NCI-H510A treated with DMSO at 0.1 percent for 48 hours (cell line): ENCODE measurements around the gene ARFGAP1.

Source experiments
- DNase-seq: peaks from one replicate; lab custom pipeline; 2025; lab: John Stamatoyannopoulos, UW

The ARFGAP1 gene

GRCh38 chr20:63309261-63310071, 36.9 kb downstream of the ARFGAP1 start:
- DNase-seq = peak; percentile 38

GRCh38 chr20:63310265-63310991, 37.8 kb downstream of the ARFGAP1 start:
- no peak for DNase-seq

GRCh38 chr20:63311186-63311832, 38.7 kb downstream of the ARFGAP1 start:
- DNase-seq = no peak

DNA sequence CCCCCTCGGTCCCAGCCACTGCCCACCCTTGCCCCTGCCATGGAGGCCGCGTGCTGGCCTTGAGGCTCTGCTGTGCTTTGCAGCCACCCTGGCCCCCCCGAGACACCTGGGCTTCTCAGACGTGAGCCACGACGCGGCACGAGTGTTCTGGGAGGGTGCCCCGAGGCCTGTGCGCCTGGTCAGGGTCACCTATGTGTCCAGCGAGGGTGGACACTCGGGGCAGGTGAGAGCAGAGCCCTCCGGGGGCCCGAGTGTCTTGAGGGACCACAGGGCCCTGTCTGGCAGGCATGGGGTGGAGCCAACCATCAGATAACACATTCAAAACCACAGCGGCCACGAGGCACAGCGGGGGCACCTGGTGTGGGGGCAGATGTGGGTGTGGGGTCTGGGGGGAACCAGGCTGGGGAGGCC, 39.2 kb downstream of the ARFGAP1 start:
- no peak for DNase-seq

GRCh38 chr20:63312273-63312672, 39.7 kb downstream of the ARFGAP1 start:
- DNase-seq = no peak

- DNase-seq = no peak
These were observed 40.2 kb downstream of the ARFGAP1 start for GRCh38 chr20:63312690-63313348.

DNA sequence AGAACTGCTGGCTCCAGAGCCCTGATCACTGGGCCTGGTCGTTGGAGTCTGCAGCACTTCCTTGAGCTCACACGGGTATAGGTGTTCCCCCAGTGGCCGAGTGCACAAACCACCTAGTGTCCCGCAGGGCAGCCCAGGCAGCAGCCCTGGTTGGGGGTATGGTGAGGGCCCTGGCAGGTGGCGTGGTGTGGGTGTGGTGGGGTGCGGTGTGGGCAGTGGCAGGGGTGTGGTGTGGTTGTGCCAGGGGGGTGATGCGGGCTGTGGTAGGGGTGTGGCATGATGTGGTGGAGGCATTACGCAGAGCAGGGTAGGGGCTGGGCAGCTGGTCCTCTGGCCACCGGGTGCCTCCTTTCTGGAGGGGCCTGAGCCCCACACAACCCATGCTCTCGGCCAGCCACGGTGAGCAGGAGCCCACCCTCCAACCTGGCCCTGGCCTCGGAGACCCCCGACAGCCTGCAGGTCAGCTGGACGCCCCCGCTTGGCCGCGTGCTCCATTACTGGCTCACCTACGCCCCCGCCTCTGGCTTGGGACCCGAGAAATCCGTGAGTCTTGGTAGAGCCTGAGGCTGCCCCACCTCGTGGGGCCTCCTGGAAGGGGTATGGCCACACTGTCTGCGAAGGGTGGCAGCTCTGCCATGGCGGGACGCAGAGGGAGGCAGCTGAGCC, 40.9 kb downstream of the ARFGAP1 start:
- DNase-seq = no peak

DNA sequence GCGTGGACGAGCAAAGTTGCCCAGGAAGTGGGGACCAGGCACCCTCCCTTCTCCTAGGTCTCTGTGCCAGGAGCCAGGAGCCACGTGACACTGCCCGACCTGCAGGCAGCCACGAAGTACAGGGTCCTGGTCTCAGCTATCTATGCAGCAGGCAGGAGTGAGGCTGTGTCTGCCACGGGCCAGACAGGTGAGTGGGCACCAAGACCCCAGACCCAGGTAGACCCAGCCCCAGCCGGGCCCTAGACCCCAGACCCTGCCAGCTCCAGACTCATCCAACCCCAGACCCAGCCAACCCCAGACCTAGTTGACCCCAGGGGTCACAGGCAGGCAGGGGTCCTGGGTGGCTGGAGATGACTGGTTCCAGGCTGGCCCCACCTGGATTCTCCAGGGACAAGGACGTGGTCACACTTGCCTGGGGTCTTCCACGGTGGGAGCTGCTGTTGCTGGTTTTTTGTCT, 41.4 kb downstream of the ARFGAP1 start:
- no peak for DNase-seq

GRCh38 chr20:63314566-63315239, 42.1 kb downstream of the ARFGAP1 start:
- no peak for DNase-seq

GRCh38 chr20:63315240-63315689, 42.7 kb downstream of the ARFGAP1 start:
- DNase-seq = no peak

DNA sequence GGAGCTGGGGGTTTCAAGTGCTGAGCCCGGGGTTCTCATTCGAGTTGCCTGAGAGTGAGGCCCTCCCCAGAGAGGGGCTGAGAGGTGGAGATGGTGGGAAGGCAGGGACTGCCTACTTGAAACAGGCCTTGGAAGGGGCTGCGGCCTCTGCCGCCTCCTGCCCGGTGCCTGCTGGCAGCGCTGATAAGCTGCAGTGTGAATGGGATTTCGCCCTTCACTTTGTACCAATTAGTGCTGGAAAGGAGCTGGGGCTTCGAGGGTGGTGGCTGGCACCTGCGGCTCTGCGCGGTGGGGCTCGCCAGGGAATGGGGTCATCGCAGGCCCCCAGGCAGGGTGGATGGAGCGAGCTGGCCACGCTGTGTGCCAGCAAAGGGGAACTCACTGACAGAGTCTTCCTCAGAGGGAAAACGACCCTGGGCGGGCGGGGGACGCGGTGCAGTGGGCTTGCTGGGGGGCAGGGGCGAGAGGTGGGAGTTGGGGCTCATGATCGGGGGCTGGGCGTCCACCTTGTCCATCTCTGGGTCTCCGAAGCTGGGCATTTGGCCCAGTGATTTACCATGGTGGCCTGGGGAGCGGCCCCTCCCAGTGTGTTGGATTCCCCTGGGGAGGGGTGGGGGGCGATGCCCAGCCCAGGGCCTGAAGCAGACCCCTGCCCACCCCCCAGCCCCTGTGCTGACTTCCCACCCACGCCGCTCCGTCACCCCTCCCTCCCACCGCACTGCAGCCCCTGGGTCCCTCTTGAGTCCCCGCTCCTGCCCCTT, 43.3 kb downstream of the ARFGAP1 start:
- DNase-seq = no peak

DNA sequence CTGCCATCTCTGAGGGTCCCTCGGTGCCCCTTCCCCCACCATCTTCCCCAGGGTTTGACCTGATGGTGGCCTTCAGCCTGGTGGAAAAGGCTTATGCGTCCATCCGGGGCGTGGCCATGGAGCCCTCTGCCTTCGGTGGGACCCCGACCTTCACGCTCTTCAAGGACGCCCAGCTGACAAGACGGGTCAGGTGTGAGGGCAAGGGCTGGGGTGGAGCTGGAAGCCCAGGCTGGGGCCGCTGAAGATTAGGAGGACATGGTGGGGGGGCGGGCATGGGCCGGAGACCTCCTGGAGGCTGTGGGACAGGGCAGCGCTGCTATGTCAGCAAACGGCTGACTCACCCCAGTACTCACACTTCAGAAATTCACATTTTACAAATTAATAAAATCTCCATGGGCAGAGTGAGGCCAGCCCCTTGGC, 43.9 kb downstream of the ARFGAP1 start:
- no peak for DNase-seq

DNA sequence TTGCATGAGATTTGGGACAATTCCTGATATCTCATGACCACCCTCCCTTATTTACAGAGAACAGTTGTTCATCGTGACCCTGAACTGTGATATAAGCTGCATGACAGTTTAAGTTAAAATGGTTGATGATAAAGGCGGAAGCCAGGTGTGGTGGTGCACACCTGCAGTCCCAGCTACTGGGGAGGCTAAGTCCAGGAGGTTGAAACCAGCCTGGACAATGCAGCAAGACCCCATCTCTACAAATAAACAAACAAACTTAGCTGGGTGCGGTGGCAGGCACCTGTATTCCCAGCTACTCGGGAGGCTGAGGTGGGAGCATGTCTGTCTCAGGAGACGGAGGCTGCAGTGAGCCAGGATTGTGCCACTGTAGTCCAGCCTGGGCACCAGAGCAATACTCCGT, 44.4 kb downstream of the ARFGAP1 start:
- DNase-seq = no peak

DNA sequence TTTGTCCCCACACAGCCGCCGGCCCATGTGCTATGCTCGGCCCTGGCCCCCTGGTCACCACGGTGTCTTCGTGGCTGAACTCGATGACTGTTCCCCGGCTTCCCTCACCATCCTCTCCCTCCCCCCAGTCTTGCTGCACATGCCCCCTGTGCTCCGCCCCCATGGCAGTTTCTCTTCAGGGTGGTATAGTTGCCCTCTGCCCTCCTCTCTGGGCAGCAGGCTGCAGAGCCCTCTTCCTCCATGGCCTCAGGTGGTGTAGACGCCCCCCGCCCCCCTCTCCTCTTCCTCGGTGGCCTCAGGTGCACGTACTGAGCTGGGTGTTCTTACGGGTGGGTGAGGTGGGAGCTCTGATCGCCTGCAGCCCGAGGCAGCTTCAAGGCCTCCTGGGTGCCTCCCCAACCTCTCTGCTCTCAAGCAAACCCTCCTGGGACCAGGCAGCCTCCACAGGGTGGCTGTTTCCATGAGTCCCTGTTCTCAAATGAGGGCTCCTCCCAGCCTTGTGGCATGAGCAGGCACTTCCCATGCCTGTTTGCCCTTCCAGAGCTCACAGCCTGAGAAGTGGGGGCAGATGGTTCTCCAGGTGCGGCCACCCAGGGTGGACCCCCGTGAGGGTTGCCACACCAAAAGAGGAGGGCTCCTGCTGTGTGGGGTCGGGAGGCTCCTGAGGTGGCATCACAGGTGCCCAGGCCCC, 45.1 kb downstream of the ARFGAP1 start:
- no peak for DNase-seq

- no peak for DNase-seq
These were observed 46.0 kb downstream of the ARFGAP1 start for GRCh38 chr20:63318391-63319163.

DNA sequence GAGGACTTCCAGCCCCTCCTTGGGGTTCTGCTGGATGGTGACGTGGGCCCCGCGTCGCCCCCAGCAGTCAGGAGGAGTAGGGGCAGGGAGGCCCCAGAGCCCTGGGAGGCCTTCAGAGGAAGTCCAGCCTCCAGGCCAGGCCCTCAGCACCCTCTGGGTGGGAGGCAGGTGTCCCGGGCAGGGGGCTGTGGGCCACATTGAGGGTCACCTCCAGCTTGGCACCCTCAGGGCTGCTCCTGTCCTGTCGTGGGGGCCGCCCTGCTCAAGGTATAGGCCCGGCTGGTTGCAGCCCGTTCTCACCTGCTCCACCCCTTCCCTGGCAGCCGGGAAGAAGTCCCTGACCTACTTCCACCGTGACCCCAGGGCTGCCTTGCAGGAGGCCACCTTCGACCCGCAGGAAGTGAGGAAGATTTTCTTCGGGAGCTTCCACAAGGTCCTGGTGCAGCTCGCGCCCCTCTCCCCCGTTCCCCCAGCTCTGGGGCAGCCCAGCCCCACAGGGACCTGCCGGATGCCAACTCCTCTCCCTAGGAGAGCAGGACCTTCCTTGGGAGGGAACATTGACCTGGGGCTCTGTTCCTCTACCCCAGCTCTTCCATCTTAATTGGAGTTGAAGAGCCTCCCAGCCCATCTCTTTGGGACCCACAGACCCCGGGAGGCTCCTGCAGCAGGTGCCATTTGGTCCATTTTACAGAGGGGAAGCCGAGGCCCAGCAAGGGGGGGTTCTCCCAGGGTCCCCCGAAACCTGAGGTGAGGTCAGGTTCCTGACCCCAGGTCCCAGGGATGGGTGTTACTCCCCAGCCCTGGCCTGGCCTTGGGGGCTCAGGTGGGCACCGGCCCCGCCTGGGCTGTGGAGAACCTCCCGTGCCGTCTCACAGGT, 46.8 kb downstream of the ARFGAP1 start:
- DNase-seq = no peak

GRCh38 chr20:63320041-63320511, 47.5 kb downstream of the ARFGAP1 start:
- DNase-seq = no peak
